Measurements from ENCODE around the gene TTC28. TPM values are rescaled to one million over a fixed set of nuclear protein-coding genes. Genes with fewer than 3 reads are reported as not detected.

Gene TTC28
- total and polyA plus RNA-seq, 2 donors (not counting 1 experiment from before 2014, with no cell fraction given): 8.2 to 31.4 TPM

DNA sequence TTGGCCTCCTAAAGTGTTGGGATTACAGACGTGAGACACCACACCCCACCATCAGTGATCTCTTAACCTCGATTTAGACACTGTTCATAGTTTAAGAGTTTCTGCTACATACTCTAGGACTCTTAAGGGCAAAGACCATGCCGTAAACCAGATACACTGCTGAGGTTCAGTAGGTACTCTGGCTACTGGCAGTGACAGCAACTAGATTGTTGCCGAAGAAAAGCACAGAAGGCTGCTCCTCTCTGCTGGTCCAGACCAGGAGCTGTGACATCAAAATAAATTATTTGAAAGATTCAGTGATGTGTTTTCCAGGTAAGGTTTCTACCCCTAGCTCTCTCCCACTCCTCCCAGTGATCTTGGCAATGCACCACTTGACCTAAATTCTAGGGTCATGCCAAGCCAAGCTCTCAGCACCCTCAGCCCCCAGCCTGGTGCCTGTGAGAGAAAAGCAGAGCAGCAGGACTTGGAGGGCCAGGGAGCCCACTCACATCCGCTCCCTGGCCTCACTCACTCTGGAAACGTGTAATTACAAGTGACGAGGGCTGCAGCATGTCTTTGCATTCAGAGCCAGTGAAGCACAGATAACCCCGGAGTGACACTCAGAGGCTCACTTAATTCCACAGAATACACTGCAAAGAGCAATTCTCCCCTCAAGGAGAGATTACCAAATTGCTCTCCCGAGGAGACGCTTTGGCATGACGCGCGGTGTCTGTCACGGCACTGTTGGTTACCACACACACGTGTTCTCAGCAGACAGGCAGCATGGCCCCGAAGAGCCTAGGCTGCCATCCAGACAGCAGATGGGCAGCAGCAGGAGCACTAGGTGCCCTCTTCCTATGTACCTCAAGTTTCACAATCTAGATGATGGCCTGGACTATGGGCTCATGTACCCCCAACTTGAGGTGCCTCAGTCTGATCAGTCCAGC is 663.7 kb downstream of the TTC28 start:
- H3K79me2 ChIP-seq (ENCODE audit: control insufficient read depth, insufficient read depth, low read length): no peaks in the 10 kb centered on the region
- H3K27ac ChIP-seq (ENCODE audit: insufficient read depth, low read length): no peak overlapping the region
- H3K36me3 ChIP-seq (ENCODE audit: control insufficient read depth, insufficient read depth, low read length): peaks cover 2% of the 10 kb centered on the region
- DNase-seq (ENCODE audit: low read depth in 2 of 2): no peak
- no peak overlapping the region for H3K4me3 ChIP-seq (replicated peaks in 1 of 4; ENCODE audit: control extremely low read depth in 1 of 4, insufficient read depth in 1 of 4, low read depth in 3 of 4, low read length in 4 of 4)
- no peak overlapping the region for H3K4me2 ChIP-seq (ENCODE audit: extremely low read depth, insufficient read depth, low read length)
- TF ChIP-seq, protein P1, sequence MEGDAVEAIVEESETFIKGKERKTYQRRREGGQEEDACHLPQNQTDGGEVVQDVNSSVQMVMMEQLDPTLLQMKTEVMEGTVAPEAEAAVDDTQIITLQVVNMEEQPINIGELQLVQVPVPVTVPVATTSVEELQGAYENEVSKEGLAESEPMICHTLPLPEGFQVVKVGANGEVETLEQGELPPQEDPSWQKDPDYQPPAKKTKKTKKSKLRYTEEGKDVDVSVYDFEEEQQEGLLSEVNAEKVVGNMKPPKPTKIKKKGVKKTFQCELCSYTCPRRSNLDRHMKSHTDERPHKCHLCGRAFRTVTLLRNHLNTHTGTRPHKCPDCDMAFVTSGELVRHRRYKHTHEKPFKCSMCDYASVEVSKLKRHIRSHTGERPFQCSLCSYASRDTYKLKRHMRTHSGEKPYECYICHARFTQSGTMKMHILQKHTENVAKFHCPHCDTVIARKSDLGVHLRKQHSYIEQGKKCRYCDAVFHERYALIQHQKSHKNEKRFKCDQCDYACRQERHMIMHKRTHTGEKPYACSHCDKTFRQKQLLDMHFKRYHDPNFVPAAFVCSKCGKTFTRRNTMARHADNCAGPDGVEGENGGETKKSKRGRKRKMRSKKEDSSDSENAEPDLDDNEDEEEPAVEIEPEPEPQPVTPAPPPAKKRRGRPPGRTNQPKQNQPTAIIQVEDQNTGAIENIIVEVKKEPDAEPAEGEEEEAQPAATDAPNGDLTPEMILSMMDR (conservative IDR thresholded peaks at IDR 0.05 in 1 of 2, IDR thresholded peaks at IDR 0.05 in 1 of 2; ENCODE audit: low read depth in 1 of 2, low read length in 2 of 2): no peak
- no peak for TF ChIP-seq EZH2 (IDR thresholded peaks at IDR 0.05; ENCODE audit: low read length, missing control alignments)
- H3K9ac ChIP-seq (ENCODE audit: insufficient read depth, low read length): no peak overlapping the region
- H4K20me1 ChIP-seq (ENCODE audit: control insufficient read depth, extremely low read depth, insufficient read depth, low read length): no peaks in the 10 kb centered on the region
- no peak overlapping the region for H2AFZ ChIP-seq (ENCODE audit: low read length)
- no peaks in the 10 kb centered on the region for H3K27me3 ChIP-seq (ENCODE audit: control insufficient read depth, insufficient read depth, low read length)
- peaks cover 6% of the 10 kb centered on the region for H3K4me1 ChIP-seq (ENCODE audit: control insufficient read depth, extremely low read depth, insufficient read depth, low read length)
- H3K9me3 ChIP-seq (ENCODE audit: control insufficient read depth, insufficient read depth, low read depth, low read length): no peaks in the 10 kb centered on the region

DNA sequence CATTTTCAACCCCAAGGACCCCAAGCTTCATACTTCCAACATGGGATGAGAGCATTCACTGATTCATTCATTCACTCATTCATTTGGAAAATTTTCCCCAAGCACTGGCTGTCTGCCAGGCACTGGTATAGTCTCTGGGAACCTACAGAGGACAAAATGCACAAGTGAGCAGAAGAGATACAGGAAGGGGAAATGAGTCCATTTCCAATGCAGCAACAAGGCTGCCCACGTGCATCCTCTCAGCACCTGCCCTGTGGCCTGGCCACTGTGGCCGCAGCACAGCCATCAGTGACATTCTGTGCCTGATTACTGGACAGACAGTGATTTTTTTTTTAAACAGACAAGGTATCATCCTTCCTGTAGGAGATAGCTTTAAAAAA is 664.6 kb downstream of the TTC28 start:
- H3K4me2 ChIP-seq (ENCODE audit: extremely low read depth, insufficient read depth, low read length): no peak overlapping the region
- no peaks in the 10 kb centered on the region for H3K9me3 ChIP-seq (ENCODE audit: control insufficient read depth, insufficient read depth, low read depth, low read length)
- peaks cover 2% of the 10 kb centered on the region for H3K36me3 ChIP-seq (ENCODE audit: control insufficient read depth, insufficient read depth, low read length)
- no peak for DNase-seq (ENCODE audit: low read depth in 2 of 2)
- no peaks in the 10 kb centered on the region for H4K20me1 ChIP-seq (ENCODE audit: control insufficient read depth, extremely low read depth, insufficient read depth, low read length)
- no peak overlapping the region for H3K4me3 ChIP-seq (replicated peaks in 1 of 4; ENCODE audit: control extremely low read depth in 1 of 4, insufficient read depth in 1 of 4, low read depth in 3 of 4, low read length in 4 of 4)
- H3K27ac ChIP-seq (ENCODE audit: insufficient read depth, low read length): no peak overlapping the region
- TF ChIP-seq, protein P1 (conservative IDR thresholded peaks at IDR 0.05 in 1 of 2, IDR thresholded peaks at IDR 0.05 in 1 of 2; ENCODE audit: low read depth in 1 of 2, low read length in 2 of 2): no peak
- no peak for TF ChIP-seq EZH2 (IDR thresholded peaks at IDR 0.05; ENCODE audit: low read length, missing control alignments)
- no peak overlapping the region for H2AFZ ChIP-seq (ENCODE audit: low read length)
- H3K9ac ChIP-seq (ENCODE audit: insufficient read depth, low read length): no peak overlapping the region
- H3K27me3 ChIP-seq (ENCODE audit: control insufficient read depth, insufficient read depth, low read length): no peaks in the 10 kb centered on the region
- H3K79me2 ChIP-seq (ENCODE audit: control insufficient read depth, insufficient read depth, low read length): no peaks in the 10 kb centered on the region
- H3K4me1 ChIP-seq (ENCODE audit: control insufficient read depth, extremely low read depth, insufficient read depth, low read length): no peaks in the 10 kb centered on the region

DNA sequence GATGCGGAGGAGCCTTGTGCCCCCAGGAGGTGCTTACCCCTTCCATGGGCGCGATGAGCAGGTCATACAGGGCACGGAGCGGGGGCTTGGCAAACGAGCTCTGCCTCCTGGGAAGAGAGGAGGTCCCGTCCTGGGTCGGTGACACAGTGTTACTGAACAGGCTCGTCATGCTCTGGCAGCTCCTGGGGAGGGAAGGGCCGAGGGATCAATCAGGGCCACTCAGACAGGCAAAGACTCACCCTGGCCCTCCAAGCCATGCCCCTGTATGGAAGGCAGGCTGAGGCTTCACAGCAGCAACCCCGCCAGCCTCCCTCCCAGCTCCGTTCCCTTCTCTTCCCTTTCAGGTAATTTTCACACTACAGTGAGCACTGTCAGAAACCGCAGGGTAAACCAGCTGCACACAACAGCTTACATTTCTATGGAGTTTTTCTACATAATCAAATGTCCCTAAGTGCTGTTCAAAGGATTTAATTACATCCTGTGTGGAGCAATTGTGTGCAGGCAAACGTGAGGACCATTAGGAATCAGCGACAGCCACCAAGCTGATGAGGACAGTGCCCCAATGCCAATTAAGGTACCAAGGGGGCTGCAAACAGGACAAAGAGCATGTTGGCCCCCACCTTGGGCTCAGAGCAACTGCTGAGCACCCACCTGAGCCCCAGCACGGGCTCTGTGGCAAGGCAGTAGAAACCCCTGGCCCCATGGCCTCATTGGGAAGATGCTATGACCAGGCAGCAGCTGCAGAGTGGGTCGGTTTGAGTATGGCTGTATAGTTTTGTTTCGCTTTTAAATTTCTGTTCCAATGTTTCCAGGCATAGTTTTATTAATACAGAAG is 665.2 kb downstream of the TTC28 start:
- H3K36me3 ChIP-seq (ENCODE audit: control insufficient read depth, insufficient read depth, low read length): peaks cover 2% of the 10 kb centered on the region
- no peaks in the 10 kb centered on the region for H3K27me3 ChIP-seq (ENCODE audit: control insufficient read depth, insufficient read depth, low read length)

More for the DNA sequence above, 665.2 kb downstream of the TTC28 start:
- Histone ChIP-seq H3K4me1 (ENCODE audit: control insufficient read depth, extremely low read depth, insufficient read depth, low read length) (no peaks in the 10 kb centered on the region), H2AFZ (ENCODE audit: low read length) (no peak overlapping the region), H3K27ac (ENCODE audit: insufficient read depth, low read length) (no peak overlapping the region), H4K20me1 (ENCODE audit: control insufficient read depth, extremely low read depth, insufficient read depth, low read length) (no peaks in the 10 kb centered on the region), H3K9ac (ENCODE audit: insufficient read depth, low read length) (no peak overlapping the region), H3K79me2 (ENCODE audit: control insufficient read depth, insufficient read depth, low read length) (no peaks in the 10 kb centered on the region), H3K9me3 (ENCODE audit: control insufficient read depth, insufficient read depth, low read depth, low read length) (no peaks in the 10 kb centered on the region), H3K4me2 (ENCODE audit: extremely low read depth, insufficient read depth, low read length) (no peak overlapping the region), H3K4me3 (replicated peaks in 1 of 4; ENCODE audit: control extremely low read depth in 1 of 4, insufficient read depth in 1 of 4, low read depth in 3 of 4, low read length in 4 of 4) (no peak overlapping the region)
- TF ChIP-seq EZH2 (IDR thresholded peaks at IDR 0.05; ENCODE audit: low read length, missing control alignments): no peak
- TF ChIP-seq, protein P1 (conservative IDR thresholded peaks at IDR 0.05 in 1 of 2, IDR thresholded peaks at IDR 0.05 in 1 of 2; ENCODE audit: low read depth in 1 of 2, low read length in 2 of 2): no peak
- DNase-seq (ENCODE audit: low read depth in 2 of 2): no peak
